Uterus (tissue), 2 donors: Measurements from ENCODE around the gene FAT1.

Experiments
- CTCF ChIP-seq, 4 experiments: fragments of 200-600 bp in 2 of 4; fragments of 450-650 bp in 2 of 4; sonication (generic) in 2 of 4; IDR thresholded peaks; one replicate each; pipeline ENCODE4 v1.5.1; 2016 to 2019; ENCODE audit warnings: antibody characterized with exemption in 4 of 4, mild to moderate bottlenecking in 2 of 4, moderate library complexity in 1 of 4
- POLR2A ChIP-seq, 2 donors: fragments of 450-650 bp; IDR thresholded peaks; one replicate each; pipeline ENCODE4 v1.6.1; 2016; ENCODE audit warnings: antibody characterized with exemption in 2 of 2, mild to moderate bottlenecking in 1 of 2, moderate library complexity in 1 of 2

GRCh38 chr4:186699298-186699697 is 24.4 kb downstream of the FAT1 start:
- TF ChIP-seq CTCF (IDR thresholded peaks at IDR 0.05) (no peak), POLR2A (IDR thresholded peaks at IDR 0.05) (no peak)
